CD14-positive monocyte (primary cell): ENCODE data around the gene DNAJB8. TPM values are rescaled to one million over a fixed set of nuclear protein-coding genes. Genes with fewer than 3 reads are reported as not detected.

ENCODE experiments used
- DNase-seq, 3 donors: peaks; one replicate each; pipeline ENCODE4 v3.0.0-alpha.2; 2011 to 2022
- H2AFZ ChIP-seq: 2 replicates; pipeline ENCODE4 v1.6.0; 2012; ENCODE audit warnings: mild to moderate bottlenecking, low read depth, low read length, inconsistent platforms; ENCODE audit not compliant: insufficient read depth, poor library complexity, severe bottlenecking
- H3K27ac ChIP-seq, 2 donors: 1 replicate in 1 of 2; 2 replicates in 1 of 2; pipeline ENCODE4 v1.5.1; 2012 to 2013; ENCODE audit warnings: low read length in 2 of 2, control low read depth in 1 of 2, inconsistent platforms in 1 of 2, low read depth in 1 of 2, mild to moderate bottlenecking in 1 of 2
- H3K27me3 ChIP-seq, 2 donors: one replicate each; pipeline versions ENCODE4 v1.6.0 to v1.6.1; 2011 to 2013; ENCODE audit warnings: low read length in 2 of 2; ENCODE audit not compliant: control insufficient read depth in 2 of 2, insufficient read depth in 2 of 2
- H3K36me3 ChIP-seq, 2 donors: replicated peaks in 1 of 2; 1 replicate in 1 of 2; 2 replicates in 1 of 2; pipeline versions ENCODE4 v1.5.1 to v1.6.1; 2012 to 2013; ENCODE audit warnings: low read length in 2 of 2, control low read depth in 1 of 2, inconsistent platforms in 1 of 2, mild to moderate bottlenecking in 1 of 2; ENCODE audit not compliant: insufficient read depth in 2 of 2, control insufficient read depth in 1 of 2
- H3K4me1 ChIP-seq, 2 donors: 1 replicate in 1 of 2; 2 replicates in 1 of 2; pipeline versions ENCODE4 v1.5.1 to v1.6.1; 2012 to 2013; ENCODE audit warnings: low read length in 2 of 2, control low read depth in 1 of 2, inconsistent platforms in 1 of 2, mild to moderate bottlenecking in 1 of 2, moderate library complexity in 1 of 2; ENCODE audit not compliant: insufficient read depth in 2 of 2, control insufficient read depth in 1 of 2
- H3K4me2 ChIP-seq: replicated peaks from 2 replicates; pipeline ENCODE3; 2012; ENCODE audit warnings: low read length, moderate library complexity, mild to moderate bottlenecking; ENCODE audit not compliant: poor library complexity, severe bottlenecking; ENCODE audit errors: extremely low read depth
- H3K4me3 ChIP-seq, 3 experiments: fragments of 200-600 bp in 1 of 3; sonication (generic) in 1 of 3; replicated peaks in 1 of 3; 1 replicate in 2 of 3; 2 replicates in 1 of 3; pipeline ENCODE4 v1.5.1; 2011 to 2013; ENCODE audit warnings: low read length in 3 of 3, mild to moderate bottlenecking in 3 of 3, control low read depth in 2 of 3, low read depth in 2 of 3, inconsistent platforms in 1 of 3, moderate library complexity in 1 of 3
- H3K79me2 ChIP-seq: 2 replicates; pipeline ENCODE4 v1.6.0; 2012; ENCODE audit warnings: mild to moderate bottlenecking, control low read depth, inconsistent platforms, low read length, moderate library complexity; ENCODE audit not compliant: insufficient read depth
- H3K9ac ChIP-seq: 2 replicates; pipeline ENCODE4 v1.6.0; 2017; ENCODE audit warnings: low read length, mild to moderate bottlenecking; ENCODE audit not compliant: insufficient read depth, poor library complexity, severe bottlenecking
- H3K9me3 ChIP-seq, 2 donors: replicated peaks in 1 of 2; 1 replicate in 1 of 2; 2 replicates in 1 of 2; pipeline versions ENCODE4 v1.5.1 to v1.6.1; 2012 to 2013; ENCODE audit warnings: low read length in 2 of 2, control low read depth in 1 of 2; ENCODE audit not compliant: control insufficient read depth in 1 of 2, insufficient read depth in 1 of 2
- H4K20me1 ChIP-seq: 2 replicates; pipeline ENCODE4 v1.6.0; 2012; ENCODE audit warnings: mild to moderate bottlenecking, low read length, control low read depth, moderate library complexity; ENCODE audit not compliant: insufficient read depth
- H3K27ac Mint-ChIP-seq, 7 donors: one replicate each; pipeline ENCODE4 v1.8.0; 2020; ENCODE audit warnings: mild to moderate bottlenecking in 7 of 7, mixed read lengths in 7 of 7, moderate library complexity in 6 of 7, inconsistent platforms in 2 of 7
- H3K27me3 Mint-ChIP-seq, 3 donors: one replicate each; pipeline ENCODE4 v1.8.0; 2021 to 2022; ENCODE audit warnings: low read depth in 3 of 3, mild to moderate bottlenecking in 3 of 3, mixed read lengths in 3 of 3, moderate library complexity in 3 of 3, inconsistent platforms in 1 of 3
- H3K36me3 Mint-ChIP-seq, 2 donors: one replicate each; pipeline ENCODE4 v1.8.0; 2020; ENCODE audit warnings: mixed read lengths in 2 of 2, inconsistent platforms in 1 of 2, mild to moderate bottlenecking in 1 of 2
- H3K4me1 Mint-ChIP-seq: one replicate; pipeline ENCODE4 v1.8.0; 2020; ENCODE audit warnings: mild to moderate bottlenecking, mixed read lengths
- H3K4me3 Mint-ChIP-seq, 2 donors: one replicate each; pipeline ENCODE4 v1.8.0; 2020; ENCODE audit warnings: mild to moderate bottlenecking in 2 of 2, mixed read lengths in 2 of 2, moderate library complexity in 1 of 2
- H3K9me3 Mint-ChIP-seq, 7 donors: one replicate each; pipeline ENCODE4 v1.8.0; 2020 to 2022; ENCODE audit warnings: mixed read lengths in 7 of 7, mild to moderate bottlenecking in 6 of 7, moderate library complexity in 6 of 7, inconsistent platforms in 2 of 7
- WGBS: methylation state at CpG from one replicate; pipeline ENCODE4 v1.1.5; 2013; ENCODE audit warnings: missing lambda C conversion rate; ENCODE audit not compliant: insufficient coverage; 5-methylcytosine and 5-hydroxymethylcytosine counted together
- intact Hi-C, 2 donors: fragments of 100-400 bp; cut with micrococcal nuclease; formaldehyde crosslinking; loops; one replicate each; pipeline versions ENCODE4 v1.15.0 to v1.15.1; 2023
- polyA plus RNA-seq, 3 donors: library from polyadenylated mRNA; depleted of rRNA in 1 of 3; unstranded in 2 of 3; stranded (reverse) in 1 of 3; fragments of 300-500 nt in 2 of 3; fragments of >200 nt in 1 of 3; fragmentation: Illumina TruSeq in 2 of 3; gene quantifications; 1 replicate in 2 of 3; 2 replicates in 1 of 3; pipeline ENCODE4 v1.2.3, GENCODE V29; 2012 to 2021
- TF ChIP-seq, protein P1 (sequence below): fragments of 200-600 bp; IDR thresholded peaks from one replicate; pipeline ENCODE4 v1.8.0; 2022; ENCODE audit warnings: antibody characterized with exemption, mild to moderate bottlenecking

The DNAJB8 gene
- polyA plus RNA-seq, 3 donors = not detected

DNA sequence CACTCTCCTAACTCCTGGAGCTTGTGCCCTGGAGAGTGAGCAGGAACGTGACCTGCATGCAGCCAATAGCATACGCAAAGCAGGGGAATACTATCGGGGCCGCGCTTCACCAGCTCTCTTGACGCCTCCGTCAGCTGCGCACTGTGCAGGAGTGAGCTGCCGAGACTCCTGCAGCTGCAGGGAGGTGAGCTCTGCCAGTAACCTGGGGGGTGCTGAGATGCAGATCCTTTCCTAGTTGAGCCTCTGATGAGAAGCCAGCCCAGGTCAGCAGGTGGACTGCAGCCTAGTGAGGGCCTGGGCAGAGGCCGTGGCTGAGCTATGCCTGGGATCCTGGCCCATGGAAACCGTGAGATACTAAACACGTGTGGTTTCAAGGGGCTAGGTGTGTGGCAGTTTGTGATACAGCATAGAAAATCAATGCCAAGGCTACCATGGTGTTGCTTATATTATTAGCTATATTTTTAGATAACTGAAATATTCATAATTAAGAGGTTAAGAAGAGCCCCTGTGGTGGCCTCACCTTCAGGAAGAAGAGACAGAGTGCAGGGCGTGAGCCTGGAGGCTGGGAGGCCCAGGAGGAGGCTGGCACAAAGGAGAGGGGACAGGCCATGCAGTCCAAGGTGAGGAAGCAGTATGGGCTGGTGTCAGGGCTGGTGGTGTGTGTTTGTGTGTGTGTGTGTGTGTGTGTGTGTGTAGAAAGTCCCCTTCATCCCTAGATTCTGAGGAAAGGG is 5.9 kb upstream of the DNAJB8 start:
- H3K36me3 Mint-ChIP-seq = no peaks in the 10 kb centered on the region
- no peak overlapping the region for H2AFZ ChIP-seq
- H3K9me3 Mint-ChIP-seq = no peaks in the 10 kb centered on the region
- peak overlapping the region in 3 of 7 donors; percentile 50 to 76 (median 58) for H3K27ac Mint-ChIP-seq
- no peak overlapping the region for H3K27ac ChIP-seq
- H3K4me3 ChIP-seq = no peak overlapping the region
- H3K36me3 ChIP-seq = no peaks in the 10 kb centered on the region
- no peak for DNase-seq
- H3K4me3 Mint-ChIP-seq = peak overlapping the region in 1 of 2 donors; percentile 50
- H3K4me1 Mint-ChIP-seq = no peaks in the 10 kb centered on the region
- H3K4me1 ChIP-seq = no peaks in the 10 kb centered on the region
- intact Hi-C loops = no loop called here
- TF ChIP-seq, protein P1, sequence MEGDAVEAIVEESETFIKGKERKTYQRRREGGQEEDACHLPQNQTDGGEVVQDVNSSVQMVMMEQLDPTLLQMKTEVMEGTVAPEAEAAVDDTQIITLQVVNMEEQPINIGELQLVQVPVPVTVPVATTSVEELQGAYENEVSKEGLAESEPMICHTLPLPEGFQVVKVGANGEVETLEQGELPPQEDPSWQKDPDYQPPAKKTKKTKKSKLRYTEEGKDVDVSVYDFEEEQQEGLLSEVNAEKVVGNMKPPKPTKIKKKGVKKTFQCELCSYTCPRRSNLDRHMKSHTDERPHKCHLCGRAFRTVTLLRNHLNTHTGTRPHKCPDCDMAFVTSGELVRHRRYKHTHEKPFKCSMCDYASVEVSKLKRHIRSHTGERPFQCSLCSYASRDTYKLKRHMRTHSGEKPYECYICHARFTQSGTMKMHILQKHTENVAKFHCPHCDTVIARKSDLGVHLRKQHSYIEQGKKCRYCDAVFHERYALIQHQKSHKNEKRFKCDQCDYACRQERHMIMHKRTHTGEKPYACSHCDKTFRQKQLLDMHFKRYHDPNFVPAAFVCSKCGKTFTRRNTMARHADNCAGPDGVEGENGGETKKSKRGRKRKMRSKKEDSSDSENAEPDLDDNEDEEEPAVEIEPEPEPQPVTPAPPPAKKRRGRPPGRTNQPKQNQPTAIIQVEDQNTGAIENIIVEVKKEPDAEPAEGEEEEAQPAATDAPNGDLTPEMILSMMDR = no peak
- WGBS = 94% methylated on average over 11 of the region's 13 CpGs
- no peaks in the 10 kb centered on the region for H4K20me1 ChIP-seq
- H3K27me3 ChIP-seq = no peaks in the 10 kb centered on the region
- no peaks in the 10 kb centered on the region for H3K79me2 ChIP-seq
- no peaks in the 10 kb centered on the region for H3K9me3 ChIP-seq
- no peak overlapping the region for H3K9ac ChIP-seq
- no peak overlapping the region for H3K4me2 ChIP-seq
- H3K27me3 Mint-ChIP-seq = peaks cover 10 to 23% (median 12%) of the 10 kb centered on the region in 3 donors

DNA sequence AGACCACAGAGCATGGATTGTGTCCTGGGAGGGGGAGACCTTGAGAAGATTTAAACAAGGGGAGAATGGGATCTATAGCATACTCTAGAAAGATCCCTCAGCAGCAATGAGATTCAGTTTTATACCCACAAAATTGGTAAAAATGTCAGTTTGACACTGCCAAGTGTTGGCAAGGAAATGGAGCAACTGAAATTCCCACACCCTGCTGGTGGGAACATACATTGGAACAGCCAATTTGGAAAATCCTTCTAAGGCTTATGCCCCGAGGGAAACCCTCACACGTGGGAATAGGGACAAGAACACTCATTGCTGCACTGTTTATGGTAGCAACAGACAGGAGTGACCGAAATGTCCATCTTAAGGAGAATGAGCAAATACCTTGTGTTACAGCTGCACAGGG is 5.0 kb upstream of the DNAJB8 start:
- Mint-ChIP-seq H3K36me3 (no peaks in the 10 kb centered on the region), H3K9me3 (peaks cover 0 to 2% (median 0%) of the 10 kb centered on the region in 7 donors), H3K4me1 (no peaks in the 10 kb centered on the region), H3K4me3 (no peak overlapping the region), H3K27me3 (peaks cover 12 to 21% (median 15%) of the 10 kb centered on the region in 3 donors), H3K27ac (no peak overlapping the region)
- Histone ChIP-seq H3K9ac (no peak overlapping the region), H3K9me3 (no peaks in the 10 kb centered on the region), H3K4me2 (no peak overlapping the region), H3K36me3 (no peaks in the 10 kb centered on the region), H4K20me1 (no peaks in the 10 kb centered on the region), H2AFZ (no peak overlapping the region), H3K27me3 (no peaks in the 10 kb centered on the region), H3K79me2 (no peaks in the 10 kb centered on the region), H3K4me3 (no peak overlapping the region), H3K27ac (no peak overlapping the region), H3K4me1 (no peaks in the 10 kb centered on the region)
- intact Hi-C loops = no loop called here
- no peak for DNase-seq
- 100% methylated on average over 3 of the region's 3 CpGs for WGBS
- TF ChIP-seq, protein P1 = no peak
